RPMI8226 (cell line): ENCODE measurements around the gene CD200R1L.
A peak's percentile ranks its signal among the peaks of the same experiment; 100 is the strongest.
"Not testable (repeated sequence)": the region's sequence is repeated elsewhere in the genome, so short reads cannot be mapped to it uniquely, and the experiment has no call there.

Experiments used
- DNase-seq: peaks from one replicate; pipeline ENCODE4 v3.0.0-alpha.2; 2015

The CD200R1L gene

GRCh38 chr3:112846764-112847163 is at the start of gene CD200R1L:
CD200R1L (minus strand) TSS chr3:112846864; CDS start chr3:112829367, 17,497 bp downstream.
- no peak for DNase-seq

- peak; percentile 40 for DNase-seq
Measured at GRCh38 chr3:112894258-112894657, 47.6 kb upstream of the CD200R1L start.

- DNase-seq: no peak
Measured at GRCh38 chr3:112889357-112889756, 42.7 kb upstream of the CD200R1L start.

GRCh38 chr3:112888381-112889085 is 41.9 kb upstream of the CD200R1L start:
- DNase-seq: no peak

DNA sequence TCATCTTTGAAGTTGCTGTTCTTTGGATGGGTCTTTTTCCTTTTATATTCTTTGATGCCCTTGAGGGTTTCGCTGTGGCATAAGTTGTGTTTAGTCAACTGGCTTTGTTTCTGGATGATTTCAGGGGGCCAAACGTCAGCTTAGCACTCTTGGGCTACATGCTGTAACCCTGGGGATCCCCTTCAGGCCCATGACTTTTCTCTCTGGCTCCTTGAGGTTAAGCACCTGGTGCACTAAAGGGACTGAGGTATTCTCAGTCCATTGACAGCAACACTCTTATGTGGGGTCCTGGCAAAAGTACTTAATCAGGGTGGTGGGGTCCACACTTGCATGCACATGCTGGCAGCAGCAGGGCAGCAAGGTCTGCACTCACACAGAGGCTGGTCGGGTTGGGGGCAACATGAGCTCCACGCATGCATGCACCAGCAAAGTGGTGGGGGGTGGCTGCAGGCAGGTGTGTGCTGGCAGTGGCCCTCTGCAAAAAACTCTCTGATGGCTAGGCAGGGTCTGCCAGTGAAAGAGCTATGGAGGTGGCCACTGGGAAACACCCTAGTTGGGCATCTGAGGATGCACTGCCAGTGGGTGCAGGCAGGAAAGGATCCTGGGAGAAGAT is 38.1 kb upstream of the CD200R1L start:
- no peak for DNase-seq

DNA sequence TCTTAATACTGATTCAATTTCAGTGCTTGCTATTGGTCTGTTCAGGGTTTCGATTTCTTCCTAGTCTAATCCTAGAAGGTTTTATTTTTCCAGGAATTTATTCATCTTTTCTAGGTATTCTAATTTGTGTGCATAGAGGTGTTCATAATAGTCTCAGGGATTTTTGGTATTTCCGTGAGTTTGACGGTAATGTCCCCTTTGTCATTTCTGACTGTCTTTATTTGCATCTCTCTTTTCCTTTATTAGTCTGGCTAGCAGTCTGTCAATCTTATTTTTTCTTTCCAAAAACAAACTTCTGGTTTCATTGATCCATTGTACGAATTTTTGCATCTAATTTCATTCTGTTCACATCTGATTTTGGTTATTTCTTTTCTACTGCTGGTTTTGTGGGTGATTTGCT is 35.2 kb upstream of the CD200R1L start:
- DNase-seq: no peak

DNA sequence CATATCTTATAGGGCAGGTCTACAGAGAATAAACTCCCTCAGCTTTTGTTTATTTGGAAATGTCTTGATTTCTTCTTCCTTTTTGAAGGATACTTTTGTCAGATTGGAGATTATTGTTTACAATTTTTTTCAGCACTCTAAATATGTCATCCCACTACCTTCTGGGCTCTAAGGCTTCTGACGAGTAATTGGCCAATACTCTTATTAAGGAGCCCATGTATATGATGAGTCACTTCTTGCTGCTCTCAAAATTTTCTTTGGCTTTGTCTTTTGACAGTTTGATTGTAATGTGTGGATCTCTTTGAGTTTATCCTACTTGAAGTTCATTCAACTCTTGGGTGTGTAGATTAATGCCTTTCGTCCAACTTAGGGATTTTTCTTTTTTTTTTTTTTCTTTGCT is 28.9 kb upstream of the CD200R1L start:
- DNase-seq: no peak

- DNase-seq: no peak
Measured at GRCh38 chr3:112874725-112875124, 28.1 kb upstream of the CD200R1L start.

DNA sequence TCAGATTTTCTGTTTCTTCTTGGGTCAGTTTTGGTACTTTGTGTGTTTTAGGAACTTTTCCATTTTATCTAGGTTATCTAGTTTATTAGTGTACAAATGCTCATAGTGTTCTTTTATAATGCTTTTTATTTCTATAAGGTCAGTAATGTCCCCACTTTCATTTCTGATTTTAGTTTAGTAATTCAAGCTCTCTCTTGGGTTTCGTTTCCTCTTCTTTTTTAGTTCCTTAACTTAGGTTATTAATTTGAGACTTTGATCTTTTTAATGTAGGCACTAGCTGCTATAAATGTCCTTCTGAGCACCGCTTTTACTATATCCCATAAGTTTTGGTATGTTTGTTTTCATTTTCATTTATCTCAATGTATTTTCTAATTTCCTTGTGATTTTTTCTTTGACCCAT is 27.0 kb upstream of the CD200R1L start:
- no peak for DNase-seq

GRCh38 chr3:112871735-112872134 is 25.1 kb upstream of the CD200R1L start:
- no peak for DNase-seq

- no peak for DNase-seq
Measured at GRCh38 chr3:112865757-112866156, 19.1 kb upstream of the CD200R1L start.

DNA sequence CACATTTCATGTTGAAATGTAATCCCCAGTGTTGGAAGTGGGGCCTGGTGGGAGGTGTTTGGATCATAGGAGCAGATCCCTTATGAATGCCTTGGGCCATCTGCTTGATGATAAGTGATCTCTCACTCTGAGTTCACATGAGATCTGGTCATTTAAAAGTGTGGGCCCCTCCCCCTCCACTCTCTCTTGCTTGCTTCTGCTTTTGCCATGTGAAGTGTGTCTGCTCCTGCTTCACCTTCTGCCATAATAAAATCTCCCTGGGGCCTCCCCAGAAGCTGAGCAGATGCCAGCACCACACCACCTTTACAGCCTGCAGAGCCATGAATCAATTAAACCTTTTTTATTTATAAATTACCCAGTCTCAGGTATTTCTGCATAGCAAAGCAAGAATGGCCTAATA is 14.2 kb upstream of the CD200R1L start:
- DNase-seq: no peak

DNA sequence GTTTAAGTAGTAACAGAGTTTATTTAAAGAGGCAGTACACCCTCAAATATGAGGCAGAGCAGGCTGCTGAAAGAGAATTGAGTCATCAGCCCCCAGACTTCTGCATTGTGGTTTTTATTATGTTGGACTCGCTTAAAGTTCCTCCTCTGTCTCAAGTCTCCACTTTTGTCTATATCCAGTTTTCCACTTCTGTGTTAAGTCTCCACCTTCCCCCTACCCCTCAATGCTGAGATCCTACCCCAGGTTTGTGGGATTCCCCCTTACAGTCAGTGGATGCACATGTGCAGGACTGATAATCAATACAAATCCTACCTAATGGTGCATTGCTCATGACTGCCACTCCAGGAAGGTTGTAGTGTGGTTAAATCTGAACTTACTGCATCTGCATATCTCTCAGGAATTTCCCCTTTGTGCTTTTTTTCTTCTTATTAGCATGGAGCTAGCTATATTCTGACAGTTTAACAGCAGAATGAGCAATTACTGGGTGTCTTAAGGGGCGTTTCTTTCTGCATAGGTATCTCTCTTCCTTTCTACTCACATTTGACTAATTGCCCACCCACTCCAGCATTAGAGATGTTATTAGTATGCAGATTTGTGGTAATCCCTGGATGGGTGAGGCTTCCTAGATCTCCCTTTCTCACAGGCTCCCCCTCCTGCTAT is 11.9 kb upstream of the CD200R1L start:
- DNase-seq: no peak

GRCh38 chr3:112857526-112857925 is 10.9 kb upstream of the CD200R1L start:
- no peak for DNase-seq

DNA sequence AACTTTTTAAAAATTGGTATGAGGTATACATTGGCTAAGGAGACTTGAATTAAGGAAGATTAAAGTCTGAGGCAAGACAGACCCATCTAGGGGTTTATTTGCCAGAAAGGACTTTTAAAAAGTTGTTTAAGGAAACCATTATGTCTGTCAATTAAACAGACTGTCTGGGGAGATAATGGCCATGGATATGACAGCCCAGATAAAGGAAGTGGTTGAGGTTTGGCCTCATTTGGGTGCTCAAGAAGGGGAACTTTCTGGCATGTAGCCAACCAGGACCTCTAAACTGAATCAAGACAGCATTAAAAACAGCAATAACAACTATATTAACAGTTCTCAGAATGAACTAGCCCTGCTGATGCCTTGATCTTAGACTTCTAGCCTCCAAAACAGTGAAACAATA is 9.9 kb upstream of the CD200R1L start:
- DNase-seq: no peak

DNA sequence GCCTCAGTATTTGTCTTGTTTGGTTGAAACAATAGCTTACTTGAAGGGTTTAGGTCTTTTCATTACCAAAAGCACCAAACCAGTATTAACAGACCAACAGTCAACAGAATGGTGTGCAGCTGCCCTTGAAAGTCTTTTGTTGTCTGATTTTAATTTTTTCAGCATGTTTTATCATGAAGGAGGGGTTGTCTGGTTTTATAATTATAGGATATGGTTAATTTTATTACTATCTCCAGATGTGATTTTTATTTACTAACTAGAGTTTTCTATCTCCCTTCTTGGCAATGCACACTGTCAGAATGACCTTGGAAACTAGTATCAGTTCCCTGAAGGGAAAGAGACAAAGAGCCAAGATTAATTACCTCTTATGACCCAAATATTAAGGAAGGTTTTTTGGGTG is 9.2 kb upstream of the CD200R1L start:
- DNase-seq: no peak

DNA sequence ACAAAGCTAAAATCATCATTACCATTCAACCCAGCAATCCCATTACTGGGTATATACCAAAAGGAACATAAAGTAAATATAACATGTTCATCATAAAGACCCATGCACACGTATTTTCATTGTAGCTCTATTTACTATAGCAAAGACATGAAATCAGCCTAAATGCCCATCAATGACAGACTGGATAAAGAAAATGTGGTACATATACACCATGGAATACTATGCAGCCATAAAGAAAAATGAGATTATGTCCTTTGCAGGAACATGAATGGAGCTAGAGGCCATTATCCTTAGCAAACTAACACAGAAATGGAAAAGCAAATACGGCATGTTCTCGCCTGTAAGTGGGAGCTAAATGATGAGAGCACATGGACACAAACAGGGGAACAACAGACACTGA is 8.4 kb upstream of the CD200R1L start:
- DNase-seq: not testable (repeated sequence)

DNA sequence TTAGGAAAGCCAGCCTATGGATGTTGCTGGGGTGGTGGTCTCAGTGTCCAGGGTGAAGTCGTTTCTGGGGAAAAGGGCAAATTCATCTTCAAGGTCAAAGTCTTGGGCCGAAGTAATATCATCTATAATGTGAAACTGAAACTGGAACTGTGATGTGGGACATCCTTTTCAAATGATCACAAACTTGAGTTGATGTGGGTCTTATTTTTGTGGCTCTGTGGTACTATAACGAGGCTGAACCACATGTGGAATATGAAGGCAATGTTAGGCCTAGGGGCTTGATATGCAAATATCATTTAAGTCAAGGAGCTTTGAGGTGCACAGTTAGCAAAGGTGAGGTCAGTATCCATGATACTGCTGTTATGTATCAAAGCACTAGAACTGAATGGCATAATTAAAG is 1.5 kb upstream of the CD200R1L start:
- DNase-seq: no peak

DNA sequence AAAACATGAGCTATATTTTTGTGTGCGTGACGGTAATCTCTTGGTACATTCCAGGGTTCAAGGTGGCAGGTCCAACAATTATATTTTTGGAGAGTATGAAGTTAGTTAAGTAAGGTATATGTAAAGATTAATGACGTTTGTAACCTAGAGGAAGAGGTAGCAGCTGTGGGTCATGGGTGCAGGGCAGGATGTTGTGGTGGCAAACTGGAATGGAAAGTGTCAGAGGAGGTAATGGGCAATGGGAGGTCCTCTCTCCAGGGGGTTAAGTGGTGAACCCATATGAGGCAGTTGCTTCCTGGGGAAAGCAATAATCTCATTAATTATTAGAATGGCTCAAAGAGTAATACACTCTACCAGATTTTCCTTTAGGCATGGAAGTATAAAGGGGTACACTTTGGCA is 1.0 kb upstream of the CD200R1L start:
- peak; percentile 8 for DNase-seq

GRCh38 chr3:112845772-112846171 is 892 bp downstream of the CD200R1L start:
- DNase-seq: no peak

DNA sequence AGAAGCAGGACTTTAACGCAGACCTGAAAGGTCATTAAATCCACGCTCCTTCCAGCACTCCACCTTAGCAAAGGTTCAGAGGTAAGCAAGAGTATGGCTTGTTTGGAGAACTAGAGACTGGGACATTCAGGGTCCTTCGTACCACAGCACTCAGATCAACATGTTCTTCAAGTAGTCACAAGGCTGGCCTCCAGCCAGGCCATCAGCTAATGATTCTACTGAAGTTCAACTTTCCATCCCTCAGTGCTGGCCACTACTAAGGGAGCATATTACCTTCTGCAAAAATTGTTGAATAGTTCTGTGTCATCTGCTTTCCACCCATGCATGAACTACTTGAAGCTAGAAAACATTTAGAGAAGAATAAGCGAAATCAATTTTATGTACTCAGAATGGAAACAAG is 17.6 kb downstream of the CD200R1L start:
- DNase-seq: no peak

GRCh38 chr3:112822064-112823055 is 24.3 kb downstream of the CD200R1L start:
- no peak for DNase-seq

DNA sequence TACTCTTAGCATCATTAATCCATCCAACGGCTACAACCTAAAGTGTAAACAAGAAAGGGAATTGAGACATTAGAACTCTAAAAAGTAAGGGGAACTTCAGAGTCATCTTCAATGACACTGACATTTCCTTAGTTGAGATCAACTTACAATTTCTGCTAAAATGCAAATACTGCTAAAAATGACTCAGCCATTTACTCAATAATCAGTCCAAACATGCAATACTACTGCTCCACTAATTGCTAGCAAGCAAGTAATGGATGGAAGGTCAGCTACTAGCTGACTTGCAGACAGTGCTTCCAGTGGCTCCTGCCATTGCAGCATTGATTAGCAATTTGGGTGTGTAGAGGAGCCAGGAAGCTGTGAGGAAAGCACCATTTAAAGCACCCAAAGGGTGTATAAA is 28.4 kb downstream of the CD200R1L start:
- DNase-seq: no peak
